Ovary (tissue), 9 donors: ENCODE data around the gene PCED1B. TPM values are rescaled to one million over a fixed set of nuclear protein-coding genes. Genes with fewer than 3 reads are reported as not detected.

ENCODE experiments used
- DNase-seq, 5 donors: peaks; one replicate each; pipeline ENCODE4 v3.0.0-alpha.2; 2019 to 2020
- H3K27ac ChIP-seq, 2 donors: fragments of 200-600 bp; one replicate each; pipeline versions ENCODE4 v1.5.1 to v1.8.0; 2019 to 2022
- H3K27me3 ChIP-seq: fragments of 200-600 bp; one replicate; pipeline ENCODE4 v1.8.0; 2022
- H3K36me3 ChIP-seq: fragments of 200-600 bp; sonication (generic); one replicate; pipeline ENCODE4 v1.5.1; 2019
- H3K4me1 ChIP-seq: one replicate; pipeline ENCODE4 v1.8.1; 2013; ENCODE audit warnings: mild to moderate bottlenecking, moderate library complexity; ENCODE audit not compliant: insufficient read depth
- H3K4me3 ChIP-seq: fragments of 200-600 bp; sonication (generic); one replicate; pipeline ENCODE4 v1.5.1; 2017
- H3K9me3 ChIP-seq, 2 donors: fragments of 200-600 bp in 1 of 2; sonication (generic) in 1 of 2; one replicate each; pipeline versions ENCODE4 v1.5.1 to v1.8.1; 2013 to 2019; ENCODE audit warnings: mild to moderate bottlenecking in 1 of 2, moderate library complexity in 1 of 2
- EP300 ChIP-seq: sonication (generic); formaldehyde crosslinking; IDR thresholded peaks from one replicate; pipeline ENCODE4 v1.6.1; 2017; ENCODE audit warnings: antibody characterized with exemption
- POLR2A ChIP-seq: fragments of 450-650 bp; IDR thresholded peaks from one replicate; pipeline ENCODE4 v1.6.1; 2017; ENCODE audit warnings: antibody characterized with exemption, mild to moderate bottlenecking, moderate library complexity
- WGBS, 3 donors: extraction: QIAGEN DNeasy Blood & Tissue Kit in 1 of 3; methylation state at CpG; one replicate each; pipeline versions ENCODE4 v1.1.5 to v1.1.7; 2013 to 2017; 5-methylcytosine and 5-hydroxymethylcytosine counted together
- intact Hi-C, 4 donors: fragments of 100-400 bp; cut with DNase I; formaldehyde crosslinking; loops; one replicate each; pipeline versions ENCODE4 v1.11.0 to v1.15.1; 2022 to 2023
- polyA plus RNA-seq, 2 donors: library from polyadenylated mRNA; stranded (reverse); fragments of 200-250 nt in 1 of 2; fragments of 350-450 nt in 1 of 2; fragmentation: Illumina TruSeq in 1 of 2; extraction: RNeasy Lipid Tissue Mini Kit (QIAGEN cat#74804) in 1 of 2; gene quantifications; one replicate each; pipeline ENCODE4 v1.2.3, GENCODE V29; 2013 to 2014
- total RNA-seq, 7 donors: library from RNA; depleted of rRNA in 2 of 7; stranded (reverse); fragments of >200 nt in 2 of 7; fragmentation: NEBNext Ultra II Directional in 3 of 7; extraction: Animal tissue kit (Norgen Biotek cat#: 25700) in 3 of 7; gene quantifications; one replicate each; pipeline versions ENCODE4 v1.1.0 to v1.2.4, GENCODE V29; 2016 to 2023
- TF ChIP-seq, protein P1 (sequence below), 3 donors: fragments of 450-650 bp in 2 of 3; fragments of 200-600 bp in 1 of 3; IDR thresholded peaks; one replicate each; pipeline versions ENCODE4 v1.5.1 to v1.8.0; 2016 to 2022; ENCODE audit warnings: antibody characterized with exemption in 3 of 3, mild to moderate bottlenecking in 1 of 3
- donor health status: DM: no; HTN: no; CAD: no; lungs with moderate emphysema.
- donor health status: DM: no; HTN: no; CAD: no.
- donor health status: Bipolar disorder and iron deficiency.
- donor health status: DM: yes; HTN: yes; CAD: no.
- donor health status: DM: no; HTN: no; CAD: no.
- donor health status: DM: yes; HTN: yes; CAD: no.

Gene PCED1B
- total and polyA plus RNA-seq, 9 donors, result 9.9 to 27.2 (median 13.0) TPM

DNA sequence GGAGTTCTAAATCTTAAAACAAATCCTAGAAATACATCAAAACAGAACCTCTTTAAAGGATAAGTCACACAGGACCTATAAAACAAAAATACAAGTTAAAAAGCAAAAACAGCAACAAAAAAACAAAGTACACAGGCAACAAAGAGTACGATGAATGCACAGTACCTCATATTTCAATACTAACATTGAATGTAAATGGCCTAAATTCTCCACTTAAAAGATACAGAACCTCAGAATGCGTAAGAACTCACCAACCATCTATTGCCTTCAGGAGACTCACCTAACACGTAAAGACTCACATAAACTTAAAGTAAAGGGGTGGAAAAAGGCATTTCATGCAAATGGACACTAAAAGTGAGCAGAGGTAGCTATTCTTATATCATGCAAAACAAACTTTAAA is 172.5 kb downstream of the PCED1B start:
- Histone ChIP-seq H3K4me3 (no peak overlapping the region), H3K27me3 (no peaks in the 10 kb centered on the region), H3K36me3 (no peaks in the 10 kb centered on the region), H3K4me1 (no peaks in the 10 kb centered on the region), H3K9me3 (no peaks in the 10 kb centered on the region), H3K27ac (no peak overlapping the region)
- WGBS, 3 donors, result 77 to 84% (median 78%) methylated on average over 3 of the region's 3 CpGs
- intact Hi-C loops, result no loop called here
- DNase-seq, result no peak
- TF ChIP-seq, protein P1, sequence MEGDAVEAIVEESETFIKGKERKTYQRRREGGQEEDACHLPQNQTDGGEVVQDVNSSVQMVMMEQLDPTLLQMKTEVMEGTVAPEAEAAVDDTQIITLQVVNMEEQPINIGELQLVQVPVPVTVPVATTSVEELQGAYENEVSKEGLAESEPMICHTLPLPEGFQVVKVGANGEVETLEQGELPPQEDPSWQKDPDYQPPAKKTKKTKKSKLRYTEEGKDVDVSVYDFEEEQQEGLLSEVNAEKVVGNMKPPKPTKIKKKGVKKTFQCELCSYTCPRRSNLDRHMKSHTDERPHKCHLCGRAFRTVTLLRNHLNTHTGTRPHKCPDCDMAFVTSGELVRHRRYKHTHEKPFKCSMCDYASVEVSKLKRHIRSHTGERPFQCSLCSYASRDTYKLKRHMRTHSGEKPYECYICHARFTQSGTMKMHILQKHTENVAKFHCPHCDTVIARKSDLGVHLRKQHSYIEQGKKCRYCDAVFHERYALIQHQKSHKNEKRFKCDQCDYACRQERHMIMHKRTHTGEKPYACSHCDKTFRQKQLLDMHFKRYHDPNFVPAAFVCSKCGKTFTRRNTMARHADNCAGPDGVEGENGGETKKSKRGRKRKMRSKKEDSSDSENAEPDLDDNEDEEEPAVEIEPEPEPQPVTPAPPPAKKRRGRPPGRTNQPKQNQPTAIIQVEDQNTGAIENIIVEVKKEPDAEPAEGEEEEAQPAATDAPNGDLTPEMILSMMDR (IDR thresholded peaks at IDR 0.05), result no peak
- TF ChIP-seq EP300, result no peak
- TF ChIP-seq POLR2A, result no peak

DNA sequence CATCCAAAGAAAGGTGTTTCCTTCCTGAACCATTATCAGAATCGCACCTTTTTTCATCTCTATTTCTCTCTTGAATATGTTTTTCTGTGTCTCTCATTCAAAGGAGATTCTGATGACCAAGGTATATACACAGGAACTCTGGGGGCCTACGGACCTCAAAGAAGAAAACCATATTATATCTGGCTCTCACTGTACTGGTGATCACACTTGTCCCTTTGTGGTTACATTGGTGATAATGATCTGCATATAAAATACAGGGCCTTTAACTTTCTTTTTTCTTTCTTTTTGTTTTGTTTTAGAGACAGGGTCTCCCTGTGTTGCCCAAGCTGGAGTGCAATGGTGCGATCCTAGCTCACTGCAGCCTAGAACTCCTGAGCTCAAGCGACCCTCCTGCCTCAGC is 185.5 kb downstream of the PCED1B start:
- Histone ChIP-seq H3K4me3 (no peak overlapping the region), H3K27ac (no peak overlapping the region), H3K36me3 (no peaks in the 10 kb centered on the region), H3K27me3 (no peaks in the 10 kb centered on the region), H3K4me1 (no peaks in the 10 kb centered on the region), H3K9me3 (no peaks in the 10 kb centered on the region)
- TF ChIP-seq EP300 (no peak), POLR2A (no peak)
- TF ChIP-seq, protein P1 (IDR thresholded peaks at IDR 0.05), result no peak
- DNase-seq, result no peak
- intact Hi-C loops, result no loop called here
- WGBS, 3 donors, result 94 to 96% (median 94%) methylated on average over 4 of the region's 4 CpGs

DNA sequence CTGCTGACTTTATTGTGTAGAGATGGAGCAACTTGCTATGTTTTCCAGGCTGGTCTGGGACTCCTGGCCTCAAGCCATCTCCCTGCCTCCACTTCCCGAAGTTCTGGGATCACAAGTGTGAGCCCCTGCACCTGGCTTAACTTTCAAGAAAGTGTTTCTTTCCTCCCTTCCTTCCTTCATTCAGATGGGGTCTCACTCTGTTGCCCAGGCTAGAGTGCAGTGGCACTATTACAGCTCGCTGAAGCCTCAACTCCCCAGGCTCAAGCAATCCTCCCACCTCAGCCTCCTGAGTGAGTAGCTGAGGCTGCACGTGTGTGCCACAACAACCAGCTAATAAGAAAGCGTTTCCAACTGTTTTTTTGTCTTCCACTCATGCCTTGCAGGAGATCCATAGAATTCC is 186.0 kb downstream of the PCED1B start:
- no peak for TF ChIP-seq EP300
- TF ChIP-seq, protein P1 (IDR thresholded peaks at IDR 0.05), result no peak
- TF ChIP-seq POLR2A, result no peak
- Histone ChIP-seq H3K4me3 (no peak overlapping the region), H3K36me3 (no peaks in the 10 kb centered on the region), H3K4me1 (no peaks in the 10 kb centered on the region), H3K9me3 (no peaks in the 10 kb centered on the region), H3K27me3 (no peaks in the 10 kb centered on the region), H3K27ac (no peak overlapping the region)
- no peak for DNase-seq
- intact Hi-C loops, result no loop called here
- WGBS, 3 donors, result 84 to 86% (median 86%) methylated on average over 4 of the region's 4 CpGs

DNA sequence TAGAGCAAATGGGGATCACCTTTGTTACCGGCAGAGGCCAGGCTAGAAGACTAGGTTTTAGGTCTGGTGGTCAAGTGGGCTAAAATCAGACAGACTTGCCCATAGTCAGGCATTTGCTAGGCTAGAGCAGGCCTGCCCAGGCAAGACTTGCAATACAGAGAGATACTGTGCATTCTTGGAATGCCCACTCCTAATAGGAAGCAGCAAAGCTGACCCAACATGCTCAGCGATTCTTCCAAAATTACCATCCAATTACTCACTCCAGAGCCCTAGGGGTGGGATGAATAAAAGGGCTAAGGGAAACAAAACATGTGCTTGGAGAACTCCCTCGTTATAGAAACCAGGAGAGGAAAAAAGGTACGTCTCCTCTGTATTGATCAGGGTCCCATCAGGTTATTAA is 188.2 kb downstream of the PCED1B start:
- no peaks in the 10 kb centered on the region for H3K4me1 ChIP-seq
- DNase-seq, result no peak
- WGBS, 3 donors, result 88 to 95% (median 89%) methylated on average over 4 of the region's 4 CpGs

More for the DNA sequence above, 188.2 kb downstream of the PCED1B start:
- intact Hi-C loops, result no loop called here
- TF ChIP-seq POLR2A (no peak), EP300 (no peak)
- TF ChIP-seq, protein P1 (IDR thresholded peaks at IDR 0.05), result no peak
- H3K27me3 ChIP-seq, result no peaks in the 10 kb centered on the region
- H3K4me3 ChIP-seq, result no peak overlapping the region
- no peak overlapping the region for H3K27ac ChIP-seq
- H3K36me3 ChIP-seq, result no peaks in the 10 kb centered on the region
- no peaks in the 10 kb centered on the region for H3K9me3 ChIP-seq
